ENCODE results near the gene AP5S1.

DNA sequence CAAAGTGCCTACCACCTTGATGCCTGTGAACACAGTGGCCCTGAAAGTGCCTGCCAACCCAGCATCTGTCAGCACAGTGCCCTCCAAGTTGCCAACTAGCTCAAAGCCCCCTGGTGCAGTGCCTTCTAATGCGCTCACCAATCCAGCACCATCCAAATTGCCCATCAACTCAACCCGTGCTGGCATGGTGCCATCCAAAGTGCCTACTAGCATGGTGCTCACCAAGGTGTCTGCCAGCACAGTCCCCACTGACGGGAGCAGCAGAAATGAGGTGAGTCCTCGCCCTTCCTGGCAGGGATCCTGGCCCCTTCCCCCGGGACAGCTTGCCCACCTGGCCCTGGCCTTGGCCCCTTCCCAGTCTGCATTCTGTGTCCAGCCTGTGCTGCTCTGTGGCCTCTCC lies 44.2 kb downstream of the AP5S1 start:
- TF ChIP-seq, protein P1, sequence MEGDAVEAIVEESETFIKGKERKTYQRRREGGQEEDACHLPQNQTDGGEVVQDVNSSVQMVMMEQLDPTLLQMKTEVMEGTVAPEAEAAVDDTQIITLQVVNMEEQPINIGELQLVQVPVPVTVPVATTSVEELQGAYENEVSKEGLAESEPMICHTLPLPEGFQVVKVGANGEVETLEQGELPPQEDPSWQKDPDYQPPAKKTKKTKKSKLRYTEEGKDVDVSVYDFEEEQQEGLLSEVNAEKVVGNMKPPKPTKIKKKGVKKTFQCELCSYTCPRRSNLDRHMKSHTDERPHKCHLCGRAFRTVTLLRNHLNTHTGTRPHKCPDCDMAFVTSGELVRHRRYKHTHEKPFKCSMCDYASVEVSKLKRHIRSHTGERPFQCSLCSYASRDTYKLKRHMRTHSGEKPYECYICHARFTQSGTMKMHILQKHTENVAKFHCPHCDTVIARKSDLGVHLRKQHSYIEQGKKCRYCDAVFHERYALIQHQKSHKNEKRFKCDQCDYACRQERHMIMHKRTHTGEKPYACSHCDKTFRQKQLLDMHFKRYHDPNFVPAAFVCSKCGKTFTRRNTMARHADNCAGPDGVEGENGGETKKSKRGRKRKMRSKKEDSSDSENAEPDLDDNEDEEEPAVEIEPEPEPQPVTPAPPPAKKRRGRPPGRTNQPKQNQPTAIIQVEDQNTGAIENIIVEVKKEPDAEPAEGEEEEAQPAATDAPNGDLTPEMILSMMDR (IDR thresholded peaks at IDR 0.05): no peak
- TF ChIP-seq EP300 (IDR thresholded peaks at IDR 0.05): no peak
- no peak for TF ChIP-seq POLR2A (IDR thresholded peaks at IDR 0.05)
